ENCODE results near the gene TTC3. TPM values are rescaled to one million over a fixed set of nuclear protein-coding genes. Genes with fewer than 3 reads are reported as not detected.
A peak's percentile ranks its signal among the peaks of the same experiment; 100 is the strongest.

The TTC3 gene
- total and polyA plus RNA-seq, 10 of the 15 experiments (the other 5 are each of a cell fraction or from before 2014, with no cell fraction given), result 23.1 to 94.9 (median 72.7) TPM

- TF ChIP-seq ZNF207 (IDR thresholded peaks at IDR 0.05; ENCODE audit: borderline replicate concordance) (0 out of 2 replicates have a peak, but pooled peaks have one; percentile 8), SMARCA5 (IDR thresholded peaks at IDR 0.05) (0 out of 2 replicates have a peak, but pooled peaks have one; percentile 25), ZNF592 (IDR thresholded peaks at IDR 0.05) (0 out of 2 replicates have a peak, but pooled peaks have one; percentile 64), ATF3 (IDR thresholded peaks at IDR 0.05; ENCODE audit: borderline replicate concordance, extremely low read depth, low read depth, low read length) (peak; percentile 14; the same call in 1 of the 2 replicates), PAX5 (IDR thresholded peaks at IDR 0.05; ENCODE audit: borderline replicate concordance, low read depth, low read length) (peak; percentile 51; the same call in 1 of the 2 replicates), MTA2 (IDR thresholded peaks at IDR 0.05; ENCODE audit: low read depth) (peak; percentile 61), ZSCAN29 (IDR thresholded peaks at IDR 0.05) (no peak), POU2F2 (IDR thresholded peaks at IDR 0.05; ENCODE audit: borderline replicate concordance, low read depth, low read length) (peak; percentile 91; the same call in 2 of the 3 replicates), NR2F1 (conservative IDR thresholded peaks at IDR 0.05) (peak; percentile 59; the same call in 1 of the 2 replicates), ETV6 (conservative IDR thresholded peaks at IDR 0.05 in 1 of 2, IDR thresholded peaks at IDR 0.05 in 1 of 2; ENCODE audit: borderline replicate concordance in 1 of 2, low read depth in 1 of 2) (peak in 1 of 2 experiments; percentile 49; a peak in 1 of 4 replicates), TBL1XR1 (IDR thresholded peaks at IDR 0.05; ENCODE audit: low read depth, low read length) (no peak; the same call in 1 of the 2 replicates), NKRF (conservative IDR thresholded peaks at IDR 0.05) (0 out of 2 replicates have a peak, but pooled peaks have one; percentile 22), YY1 (IDR thresholded peaks at IDR 0.05; ENCODE audit: low read depth, low read length) (peak; percentile 7; the same call in 1 of the 2 replicates), ASH2L (IDR thresholded peaks at IDR 0.05; ENCODE audit: borderline replicate concordance, low read depth) (no peak), IKZF1 (conservative IDR thresholded peaks at IDR 0.05) (peak; percentile 90), JUND (IDR thresholded peaks at IDR 0.05; ENCODE audit: low read depth, low read length) (no peak), CREB1 (IDR thresholded peaks at IDR 0.05; ENCODE audit: low read depth) (0 out of 2 replicates have a peak, but pooled peaks have one; percentile 33), MEF2B (IDR thresholded peaks at IDR 0.05; ENCODE audit: partially characterized antibody, poor library complexity, severe bottlenecking) (peak; percentile 71), HDGF (IDR thresholded peaks at IDR 0.05) (peak; percentile 25; the same call in 1 of the 2 replicates), TCF7 (IDR thresholded peaks at IDR 0.05; ENCODE audit: borderline replicate concordance) (peak; percentile 51; the same call in 1 of the 2 replicates), RELB (IDR thresholded peaks at IDR 0.05; ENCODE audit: low read depth) (peak; percentile 78; the same call in 1 of the 2 replicates), RBBP5 (conservative IDR thresholded peaks at IDR 0.05) (no peak)
Observed at GRCh38 chr21:37207441-37208009, 134.5 kb downstream of the TTC3 start (continued).

All from GM12878 (cell line).